HepG2 (cell line): Measurements from ENCODE around the gene DNAJC30. TPM values are rescaled to one million over a fixed set of nuclear protein-coding genes. Genes with fewer than 3 reads are reported as not detected.

Experiments
- CBX1 ChIP-seq: IDR thresholded peaks from one replicate; pipeline ENCODE4 v1.6.1; 2016; ENCODE audit warnings: antibody characterized with exemption, low read depth
- DNMT1 ChIP-seq: sonication (generic); formaldehyde crosslinking; IDR thresholded peaks from 2 replicates; pipeline ENCODE4 v1.5.1; 2020; ENCODE audit warnings: mild to moderate bottlenecking, missing genetic modification reagents
- GABPA ChIP-seq, 2 experiments: IDR thresholded peaks; 2 replicates each; pipeline ENCODE4 v1.6.1; 2011 to 2016; ENCODE audit warnings: low read depth in 2 of 2, low read length in 1 of 2, missing biosample characterization in 1 of 2, missing genetic modification characterization in 1 of 2
- GATAD1 ChIP-seq: IDR thresholded peaks from 2 replicates; pipeline ENCODE4 v1.6.1; 2016; ENCODE audit warnings: missing genetic modification reagents, missing compliant biosample characterization
- HNF4A ChIP-seq: sonication (generic); formaldehyde crosslinking; IDR thresholded peaks from 2 replicates; pipeline ENCODE4 v1.4.0; 2020; ENCODE audit warnings: missing genetic modification reagents
- HOXA9 ChIP-seq: sonication (generic); formaldehyde crosslinking; IDR thresholded peaks from 2 replicates; pipeline ENCODE4 v1.8.1; 2022; ENCODE audit warnings: missing genetic modification reagents, mild to moderate bottlenecking, moderate library complexity, borderline replicate concordance
- NKX3-1 ChIP-seq: sonication (generic); formaldehyde crosslinking; IDR thresholded peaks from 2 replicates; pipeline ENCODE4 v1.5.0; 2020; ENCODE audit warnings: missing genetic modification reagents
- REPIN1 ChIP-seq: sonication (generic); formaldehyde crosslinking; IDR thresholded peaks from 2 replicates; pipeline ENCODE4 v1.8.0; 2022; ENCODE audit warnings: missing genetic modification reagents, low read depth, mild to moderate bottlenecking, borderline replicate concordance
- SALL1 ChIP-seq: sonication (generic); formaldehyde crosslinking; IDR thresholded peaks from 2 replicates; pipeline ENCODE4 v1.8.0; 2022; ENCODE audit warnings: mild to moderate bottlenecking, missing genetic modification reagents
- SP2 ChIP-seq: sonication (generic); formaldehyde crosslinking; IDR thresholded peaks from 2 replicates; pipeline ENCODE4 v1.5.1; 2020; ENCODE audit warnings: mild to moderate bottlenecking, missing genetic modification reagents
- SRSF4 ChIP-seq: fragments of 200-400 bp; formaldehyde crosslinking; IDR thresholded peaks from one replicate; pipeline ENCODE4 v1.6.1; 2018; ENCODE audit warnings: mild to moderate bottlenecking, low read depth, low read length, moderate library complexity; ENCODE audit not compliant: poor library complexity, severe bottlenecking
- ZNF160 ChIP-seq: sonication (generic); formaldehyde crosslinking; IDR thresholded peaks from 2 replicates; pipeline ENCODE4 v1.8.0; 2022; ENCODE audit warnings: mild to moderate bottlenecking, inconsistent platforms, missing genetic modification reagents
- ZNF326 ChIP-seq: sonication (generic); formaldehyde crosslinking; IDR thresholded peaks from 2 replicates; pipeline ENCODE4 v1.4.0; 2020; ENCODE audit warnings: missing genetic modification reagents, borderline replicate concordance
- ZNF343 ChIP-seq: sonication (generic); formaldehyde crosslinking; IDR thresholded peaks from 2 replicates; pipeline ENCODE4 v1.4.0; 2020; ENCODE audit warnings: mild to moderate bottlenecking, missing genetic modification reagents
- ZNF607 ChIP-seq: sonication (generic); formaldehyde crosslinking; IDR thresholded peaks from 2 replicates; pipeline ENCODE4 v1.5.1; 2020; ENCODE audit warnings: missing genetic modification reagents, mild to moderate bottlenecking, borderline replicate concordance
- ZNF75D ChIP-seq: sonication (generic); formaldehyde crosslinking; IDR thresholded peaks from 2 replicates; pipeline ENCODE4 v1.8.1; 2023; ENCODE audit warnings: missing genetic modification reagents, mild to moderate bottlenecking, borderline replicate concordance
- ZNF776 ChIP-seq: sonication (generic); formaldehyde crosslinking; IDR thresholded peaks from 2 replicates; pipeline ENCODE4 v1.4.0; 2020; ENCODE audit warnings: mild to moderate bottlenecking, missing genetic modification reagents
- polyA plus RNA-seq, 8 experiments: library from polyadenylated mRNA; depleted of rRNA in 3 of 8; stranded (reverse) in 7 of 8; unstranded in 1 of 8; fragments of >200 nt; fragmentation: Illumina TruSeq in 4 of 8; extraction: Trizol in 4 of 8; gene quantifications; 2 replicates each; pipeline versions ENCODE4 v1.2.1 to v1.2.3, GENCODE V29; 2011 to 2016; ENCODE audit warnings: low read depth in 4 of 8, missing spikeins in 1 of 8, mixed read lengths in 1 of 8; ENCODE audit not compliant: insufficient read depth in 1 of 8
- total RNA-seq, 5 experiments: library from RNA; depleted of rRNA; stranded (reverse); fragments of >200 nt; fragmentation: Illumina TruSeq; extraction: Trizol; gene quantifications; 2 replicates each; pipeline ENCODE4 v1.2.3, GENCODE V29; 2016; ENCODE audit warnings: low read depth in 1 of 5
- TF ChIP-seq, protein P1 (sequence below): sonication (generic); formaldehyde crosslinking; IDR thresholded peaks from 2 replicates; pipeline ENCODE4 v1.8.0; 2022; ENCODE audit warnings: missing genetic modification reagents, mild to moderate bottlenecking, borderline replicate concordance
- TF ChIP-seq, protein P2 (sequence below): IDR thresholded peaks from 2 replicates; pipeline ENCODE4 v1.6.1; 2016; ENCODE audit warnings: low read depth, borderline replicate concordance
- TF ChIP-seq, protein P3 (sequence below): sonication (generic); formaldehyde crosslinking; IDR thresholded peaks from 2 replicates; pipeline ENCODE4 v1.9.0; 2021; ENCODE audit warnings: missing genetic modification reagents, borderline replicate concordance
- TF ChIP-seq, protein P4 (sequence below): sonication (generic); formaldehyde crosslinking; IDR thresholded peaks from 2 replicates; pipeline ENCODE4 v1.4.0; 2020; ENCODE audit warnings: missing genetic modification reagents
- TF ChIP-seq, protein P5 (sequence below): sonication (generic); formaldehyde crosslinking; IDR thresholded peaks from 2 replicates; pipeline ENCODE4 v1.5.0; 2020; ENCODE audit warnings: mild to moderate bottlenecking, missing genetic modification reagents

Gene DNAJC30
- total and polyA plus RNA-seq, 2 of the 13 experiments (the other 11 are each of a cell fraction or from before 2014, with no cell fraction given) = 3.3 to 3.8 TPM

DNA sequence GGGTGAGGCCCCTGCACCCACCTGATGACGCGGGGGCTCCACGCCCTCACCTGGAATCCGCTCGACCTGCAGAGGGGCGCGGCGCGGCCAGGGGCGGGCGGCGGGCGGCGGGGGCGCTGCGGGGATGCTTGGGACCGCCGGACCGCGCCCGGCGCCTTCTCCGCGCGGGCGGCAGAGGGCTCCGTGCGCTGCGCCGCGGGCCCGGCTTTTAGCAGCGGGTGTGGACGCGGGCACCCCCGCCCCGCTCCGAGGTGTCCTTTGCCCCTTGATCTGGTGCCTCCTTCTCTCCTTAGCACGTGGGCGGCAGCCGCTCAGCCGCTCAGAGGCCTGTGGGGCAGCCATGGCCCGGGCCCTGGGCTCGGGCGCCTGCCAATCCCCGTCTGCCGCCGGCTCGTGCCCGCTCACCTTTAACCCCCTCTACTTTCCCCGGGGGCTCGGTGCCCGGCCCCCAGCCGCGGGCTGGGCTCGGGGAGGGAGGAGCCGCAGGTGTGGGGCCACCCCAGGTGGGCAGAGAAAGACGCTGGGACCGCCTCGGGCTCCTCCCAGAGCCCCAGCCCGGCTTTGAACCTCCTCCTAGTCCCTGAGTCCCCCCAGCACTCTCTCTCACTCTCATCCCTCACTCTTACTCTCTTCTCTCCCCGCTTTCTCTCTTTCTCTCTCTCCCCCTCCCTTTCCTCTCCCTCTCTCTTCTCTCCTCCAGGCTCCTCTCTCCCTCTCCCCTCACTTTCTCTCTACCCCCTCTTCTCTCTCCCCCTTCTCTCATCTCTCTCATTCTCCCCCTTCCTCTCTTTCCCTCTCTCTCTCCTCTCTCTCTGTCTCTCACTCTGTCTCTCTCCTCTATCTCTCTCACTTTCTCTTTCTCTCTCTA lies 35.3 kb downstream of the DNAJC30 start (continued):
- TF ChIP-seq DNMT1 (CRISPR knock-in tag) (no peak), GATAD1 (CRISPR knock-in tag) (no peak), ZNF326 (CRISPR knock-in tag) (no peak), CBX1 (no peak), ZNF776 (CRISPR knock-in tag) (peak; percentile 25; the same call in 1 of the 2 replicates), SP2 (CRISPR knock-in tag) (no peak), SRSF4 (no peak), ZNF607 (peak; percentile 63; the same call in 1 of the 2 replicates), ZNF160 (CRISPR knock-in tag) (no peak; the same call in 1 of the 2 replicates), HNF4A (CRISPR knock-in tag) (peak; percentile 91), HOXA9 (no peak), GABPA (IDR thresholded peaks at IDR 0.05; ENCODE audit: low read depth, low read length) (no peak), GABPA (CRISPR knock-in tag; IDR thresholded peaks at IDR 0.05; ENCODE audit: low read depth) (no peak), ZNF343 (CRISPR knock-in tag) (peak; percentile 69; the same call in 1 of the 2 replicates), NKX3-1 (CRISPR knock-in tag) (0 out of 2 replicates have a peak, but pooled peaks have one; percentile 41), SALL1 (CRISPR knock-in tag) (peak; percentile 83), ZNF75D (CRISPR knock-in tag) (no peak), REPIN1 (no peak)
- TF ChIP-seq, protein P1, sequence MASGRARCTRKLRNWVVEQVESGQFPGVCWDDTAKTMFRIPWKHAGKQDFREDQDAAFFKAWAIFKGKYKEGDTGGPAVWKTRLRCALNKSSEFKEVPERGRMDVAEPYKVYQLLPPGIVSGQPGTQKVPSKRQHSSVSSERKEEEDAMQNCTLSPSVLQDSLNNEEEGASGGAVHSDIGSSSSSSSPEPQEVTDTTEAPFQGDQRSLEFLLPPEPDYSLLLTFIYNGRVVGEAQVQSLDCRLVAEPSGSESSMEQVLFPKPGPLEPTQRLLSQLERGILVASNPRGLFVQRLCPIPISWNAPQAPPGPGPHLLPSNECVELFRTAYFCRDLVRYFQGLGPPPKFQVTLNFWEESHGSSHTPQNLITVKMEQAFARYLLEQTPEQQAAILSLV (CRISPR knock-in tag) = no peak
- TF ChIP-seq, protein P2, sequence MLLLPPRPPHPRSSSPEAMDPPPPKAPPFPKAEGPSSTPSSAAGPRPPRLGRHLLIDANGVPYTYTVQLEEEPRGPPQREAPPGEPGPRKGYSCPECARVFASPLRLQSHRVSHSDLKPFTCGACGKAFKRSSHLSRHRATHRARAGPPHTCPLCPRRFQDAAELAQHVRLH (CRISPR knock-in tag) = no peak
- TF ChIP-seq, protein P3, sequence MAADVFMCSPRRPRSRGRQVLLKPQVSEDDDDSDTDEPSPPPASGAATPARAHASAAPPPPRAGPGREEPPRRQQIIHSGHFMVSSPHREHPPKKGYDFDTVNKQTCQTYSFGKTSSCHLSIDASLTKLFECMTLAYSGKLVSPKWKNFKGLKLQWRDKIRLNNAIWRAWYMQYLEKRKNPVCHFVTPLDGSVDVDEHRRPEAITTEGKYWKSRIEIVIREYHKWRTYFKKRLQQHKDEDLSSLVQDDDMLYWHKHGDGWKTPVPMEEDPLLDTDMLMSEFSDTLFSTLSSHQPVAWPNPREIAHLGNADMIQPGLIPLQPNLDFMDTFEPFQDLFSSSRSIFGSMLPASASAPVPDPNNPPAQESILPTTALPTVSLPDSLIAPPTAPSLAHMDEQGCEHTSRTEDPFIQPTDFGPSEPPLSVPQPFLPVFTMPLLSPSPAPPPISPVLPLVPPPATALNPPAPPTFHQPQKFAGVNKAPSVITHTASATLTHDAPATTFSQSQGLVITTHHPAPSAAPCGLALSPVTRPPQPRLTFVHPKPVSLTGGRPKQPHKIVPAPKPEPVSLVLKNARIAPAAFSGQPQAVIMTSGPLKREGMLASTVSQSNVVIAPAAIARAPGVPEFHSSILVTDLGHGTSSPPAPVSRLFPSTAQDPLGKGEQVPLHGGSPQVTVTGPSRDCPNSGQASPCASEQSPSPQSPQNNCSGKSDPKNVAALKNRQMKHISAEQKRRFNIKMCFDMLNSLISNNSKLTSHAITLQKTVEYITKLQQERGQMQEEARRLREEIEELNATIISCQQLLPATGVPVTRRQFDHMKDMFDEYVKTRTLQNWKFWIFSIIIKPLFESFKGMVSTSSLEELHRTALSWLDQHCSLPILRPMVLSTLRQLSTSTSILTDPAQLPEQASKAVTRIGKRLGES (CRISPR knock-in tag) = peak; percentile 99
- TF ChIP-seq, protein P4, sequence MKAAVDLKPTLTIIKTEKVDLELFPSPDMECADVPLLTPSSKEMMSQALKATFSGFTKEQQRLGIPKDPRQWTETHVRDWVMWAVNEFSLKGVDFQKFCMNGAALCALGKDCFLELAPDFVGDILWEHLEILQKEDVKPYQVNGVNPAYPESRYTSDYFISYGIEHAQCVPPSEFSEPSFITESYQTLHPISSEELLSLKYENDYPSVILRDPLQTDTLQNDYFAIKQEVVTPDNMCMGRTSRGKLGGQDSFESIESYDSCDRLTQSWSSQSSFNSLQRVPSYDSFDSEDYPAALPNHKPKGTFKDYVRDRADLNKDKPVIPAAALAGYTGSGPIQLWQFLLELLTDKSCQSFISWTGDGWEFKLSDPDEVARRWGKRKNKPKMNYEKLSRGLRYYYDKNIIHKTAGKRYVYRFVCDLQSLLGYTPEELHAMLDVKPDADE (CRISPR knock-in tag) = no peak
- TF ChIP-seq, protein P5, sequence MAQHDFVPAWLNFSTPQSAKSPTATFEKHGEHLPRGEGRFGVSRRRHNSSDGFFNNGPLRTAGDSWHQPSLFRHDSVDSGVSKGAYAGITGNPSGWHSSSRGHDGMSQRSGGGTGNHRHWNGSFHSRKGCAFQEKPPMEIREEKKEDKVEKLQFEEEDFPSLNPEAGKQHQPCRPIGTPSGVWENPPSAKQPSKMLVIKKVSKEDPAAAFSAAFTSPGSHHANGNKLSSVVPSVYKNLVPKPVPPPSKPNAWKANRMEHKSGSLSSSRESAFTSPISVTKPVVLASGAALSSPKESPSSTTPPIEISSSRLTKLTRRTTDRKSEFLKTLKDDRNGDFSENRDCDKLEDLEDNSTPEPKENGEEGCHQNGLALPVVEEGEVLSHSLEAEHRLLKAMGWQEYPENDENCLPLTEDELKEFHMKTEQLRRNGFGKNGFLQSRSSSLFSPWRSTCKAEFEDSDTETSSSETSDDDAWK (CRISPR knock-in tag) = no peak
